Tibial nerve (tissue), 4 donors: ENCODE results near the gene ITFG1.
"Not testable (repeated sequence)": the region's sequence is repeated elsewhere in the genome, so short reads cannot be mapped to it uniquely, and the experiment has no call there.

Experiments
- EP300 ChIP-seq, 2 donors: sonication (generic); formaldehyde crosslinking; IDR thresholded peaks; one replicate each; pipeline ENCODE4 v1.6.1; 2017; ENCODE audit warnings: antibody characterized with exemption in 2 of 2, mild to moderate bottlenecking in 1 of 2
- POLR2A ChIP-seq, 2 donors: fragments of 450-650 bp; IDR thresholded peaks; one replicate each; pipeline ENCODE4 v1.6.1; 2017; ENCODE audit warnings: antibody characterized with exemption in 2 of 2, mild to moderate bottlenecking in 2 of 2, moderate library complexity in 2 of 2
- TF ChIP-seq, protein P1 (sequence below), 5 experiments: fragments of 200-600 bp in 3 of 5; fragments of 450-650 bp in 2 of 5; sonication (generic) in 3 of 5; IDR thresholded peaks; one replicate each; pipeline ENCODE4 v1.5.1; 2016 to 2019; ENCODE audit warnings: antibody characterized with exemption in 5 of 5, mild to moderate bottlenecking in 3 of 5, moderate library complexity in 2 of 5

DNA sequence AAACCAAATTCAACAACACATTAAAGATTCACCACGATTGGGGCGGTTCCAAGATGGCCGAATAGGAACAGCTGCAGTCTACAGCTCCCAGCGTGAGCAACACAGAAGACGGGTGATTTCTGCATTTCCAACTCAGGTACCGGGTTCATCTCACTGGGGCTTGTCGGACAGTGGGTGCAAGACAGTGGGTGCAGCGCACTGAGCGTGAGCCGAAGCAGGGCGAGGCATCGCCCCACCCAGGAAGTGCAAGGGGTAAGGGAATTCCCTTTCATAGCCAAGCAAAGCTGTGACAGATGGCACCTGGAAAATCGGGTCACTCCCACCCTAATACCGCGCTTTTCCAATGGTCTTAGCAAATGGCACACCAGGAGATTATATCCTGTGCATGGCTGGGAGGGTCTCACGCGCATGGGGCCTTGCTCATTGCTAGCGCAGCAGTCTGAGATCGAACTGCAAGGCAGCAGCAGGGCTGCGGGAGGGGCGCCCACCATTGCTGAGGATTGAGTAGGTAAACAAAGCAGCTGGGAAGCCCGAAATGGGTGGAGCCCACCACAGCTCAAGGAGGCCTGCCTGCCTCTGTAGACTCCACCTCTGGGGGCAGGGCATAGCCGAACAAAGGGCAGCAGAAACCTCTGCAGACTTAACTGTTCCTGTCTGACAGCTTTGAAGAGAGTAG is 113.7 kb downstream of the ITFG1 start:
- TF ChIP-seq, protein P1, sequence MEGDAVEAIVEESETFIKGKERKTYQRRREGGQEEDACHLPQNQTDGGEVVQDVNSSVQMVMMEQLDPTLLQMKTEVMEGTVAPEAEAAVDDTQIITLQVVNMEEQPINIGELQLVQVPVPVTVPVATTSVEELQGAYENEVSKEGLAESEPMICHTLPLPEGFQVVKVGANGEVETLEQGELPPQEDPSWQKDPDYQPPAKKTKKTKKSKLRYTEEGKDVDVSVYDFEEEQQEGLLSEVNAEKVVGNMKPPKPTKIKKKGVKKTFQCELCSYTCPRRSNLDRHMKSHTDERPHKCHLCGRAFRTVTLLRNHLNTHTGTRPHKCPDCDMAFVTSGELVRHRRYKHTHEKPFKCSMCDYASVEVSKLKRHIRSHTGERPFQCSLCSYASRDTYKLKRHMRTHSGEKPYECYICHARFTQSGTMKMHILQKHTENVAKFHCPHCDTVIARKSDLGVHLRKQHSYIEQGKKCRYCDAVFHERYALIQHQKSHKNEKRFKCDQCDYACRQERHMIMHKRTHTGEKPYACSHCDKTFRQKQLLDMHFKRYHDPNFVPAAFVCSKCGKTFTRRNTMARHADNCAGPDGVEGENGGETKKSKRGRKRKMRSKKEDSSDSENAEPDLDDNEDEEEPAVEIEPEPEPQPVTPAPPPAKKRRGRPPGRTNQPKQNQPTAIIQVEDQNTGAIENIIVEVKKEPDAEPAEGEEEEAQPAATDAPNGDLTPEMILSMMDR (IDR thresholded peaks at IDR 0.05): not testable (repeated sequence)
- not testable (repeated sequence) for TF ChIP-seq POLR2A, EP300 (IDR thresholded peaks at IDR 0.05)
